Transverse colon (tissue), 4 donors: ENCODE data around the gene IMMP1L.

Experiments
- EP300 ChIP-seq: sonication (generic); formaldehyde crosslinking; IDR thresholded peaks from one replicate; pipeline ENCODE4 v1.6.1; 2017; ENCODE audit warnings: antibody characterized with exemption, low read depth
- POLR2A ChIP-seq: fragments of 450-650 bp; IDR thresholded peaks from one replicate; pipeline ENCODE4 v1.6.1; 2016; ENCODE audit warnings: antibody characterized with exemption, mild to moderate bottlenecking, moderate library complexity
- POLR2AphosphoS5 ChIP-seq, 3 donors: sonication (generic); formaldehyde crosslinking; IDR thresholded peaks; one replicate each; pipeline ENCODE4 v1.6.1; 2016; ENCODE audit warnings: antibody characterized with exemption in 3 of 3
- TF ChIP-seq, protein P1 (sequence below), 5 experiments: fragments of 200-600 bp in 3 of 5; fragments of 450-650 bp in 2 of 5; sonication (generic) in 3 of 5; IDR thresholded peaks; 1 replicate in 2 of 5; 2 replicates in 3 of 5; pipeline ENCODE4 v1.5.1; 2016 to 2017; ENCODE audit warnings: antibody characterized with exemption in 5 of 5, inconsistent platforms in 3 of 5, mild to moderate bottlenecking in 2 of 5, moderate library complexity in 1 of 5

DNA sequence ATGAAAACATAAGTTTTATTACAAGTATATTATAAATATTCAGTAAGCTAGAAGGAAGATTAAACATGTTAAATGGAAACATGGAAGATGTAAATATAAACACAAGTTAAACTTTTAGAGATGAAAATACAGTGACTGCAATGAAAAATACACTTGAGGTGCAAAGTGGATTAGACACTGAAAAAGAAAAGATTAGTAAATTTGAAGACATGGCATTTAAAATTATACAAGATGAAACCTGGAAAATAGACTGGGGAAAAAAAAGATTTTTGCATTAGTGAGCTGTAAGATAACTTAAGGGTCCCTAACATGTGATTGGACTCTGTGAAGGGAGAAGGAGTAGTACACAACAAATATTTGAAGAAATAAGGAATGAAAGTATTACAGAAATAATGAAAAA, 33.4 kb upstream of the IMMP1L start:
- TF ChIP-seq, protein P1, sequence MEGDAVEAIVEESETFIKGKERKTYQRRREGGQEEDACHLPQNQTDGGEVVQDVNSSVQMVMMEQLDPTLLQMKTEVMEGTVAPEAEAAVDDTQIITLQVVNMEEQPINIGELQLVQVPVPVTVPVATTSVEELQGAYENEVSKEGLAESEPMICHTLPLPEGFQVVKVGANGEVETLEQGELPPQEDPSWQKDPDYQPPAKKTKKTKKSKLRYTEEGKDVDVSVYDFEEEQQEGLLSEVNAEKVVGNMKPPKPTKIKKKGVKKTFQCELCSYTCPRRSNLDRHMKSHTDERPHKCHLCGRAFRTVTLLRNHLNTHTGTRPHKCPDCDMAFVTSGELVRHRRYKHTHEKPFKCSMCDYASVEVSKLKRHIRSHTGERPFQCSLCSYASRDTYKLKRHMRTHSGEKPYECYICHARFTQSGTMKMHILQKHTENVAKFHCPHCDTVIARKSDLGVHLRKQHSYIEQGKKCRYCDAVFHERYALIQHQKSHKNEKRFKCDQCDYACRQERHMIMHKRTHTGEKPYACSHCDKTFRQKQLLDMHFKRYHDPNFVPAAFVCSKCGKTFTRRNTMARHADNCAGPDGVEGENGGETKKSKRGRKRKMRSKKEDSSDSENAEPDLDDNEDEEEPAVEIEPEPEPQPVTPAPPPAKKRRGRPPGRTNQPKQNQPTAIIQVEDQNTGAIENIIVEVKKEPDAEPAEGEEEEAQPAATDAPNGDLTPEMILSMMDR (IDR thresholded peaks at IDR 0.05), result no peak
- TF ChIP-seq POLR2A (no peak), EP300 (no peak), POLR2AphosphoS5 (IDR thresholded peaks at IDR 0.05) (no peak)
